GM13977 (cell line): ENCODE results near the gene GFM1.

Experiments used
- DNase-seq: peaks from one replicate; pipeline ENCODE4 v3.0.0; 2012; ENCODE audit warnings: low spot score
- in situ Hi-C: fragments of 300-500 bp; cut with MboI; formaldehyde crosslinking; loops from one replicate; pipeline ENCODE4 v1.12.0; 2022; ENCODE audit warnings: low sequenced_read_pairs, low pct_unique_long_range_greater_than_20kb, mixed read lengths, inconsistent platforms; ENCODE audit not compliant: unreplicated experiment
- TF ChIP-seq, protein P1 (sequence below): IDR thresholded peaks from 2 replicates; pipeline ENCODE4 v1.5.1; 2012; ENCODE audit warnings: mild to moderate bottlenecking, control low read depth; ENCODE audit not compliant: insufficient read depth; ENCODE audit errors: extremely low read depth, missing control alignments

GFM1 gene

DNA sequence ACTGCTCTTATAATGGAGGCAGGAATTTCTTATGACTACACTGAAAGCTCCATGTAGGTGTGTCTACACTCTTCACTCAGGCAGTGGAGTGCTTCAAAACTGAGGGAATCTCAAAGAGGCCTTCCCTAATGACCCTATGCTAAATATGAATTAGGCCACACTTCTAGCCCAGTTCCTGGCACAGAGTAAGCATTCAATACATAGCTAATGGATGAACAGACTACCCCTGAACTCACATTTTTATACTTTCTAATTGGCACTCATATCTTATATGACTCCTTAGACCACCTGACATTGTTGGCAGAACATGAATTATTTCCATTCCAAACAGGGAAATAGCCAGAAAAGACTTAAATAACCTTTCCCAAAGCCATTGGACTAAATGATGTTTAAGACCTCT, 84.5 kb downstream of the GFM1 start:
- TF ChIP-seq, protein P1, sequence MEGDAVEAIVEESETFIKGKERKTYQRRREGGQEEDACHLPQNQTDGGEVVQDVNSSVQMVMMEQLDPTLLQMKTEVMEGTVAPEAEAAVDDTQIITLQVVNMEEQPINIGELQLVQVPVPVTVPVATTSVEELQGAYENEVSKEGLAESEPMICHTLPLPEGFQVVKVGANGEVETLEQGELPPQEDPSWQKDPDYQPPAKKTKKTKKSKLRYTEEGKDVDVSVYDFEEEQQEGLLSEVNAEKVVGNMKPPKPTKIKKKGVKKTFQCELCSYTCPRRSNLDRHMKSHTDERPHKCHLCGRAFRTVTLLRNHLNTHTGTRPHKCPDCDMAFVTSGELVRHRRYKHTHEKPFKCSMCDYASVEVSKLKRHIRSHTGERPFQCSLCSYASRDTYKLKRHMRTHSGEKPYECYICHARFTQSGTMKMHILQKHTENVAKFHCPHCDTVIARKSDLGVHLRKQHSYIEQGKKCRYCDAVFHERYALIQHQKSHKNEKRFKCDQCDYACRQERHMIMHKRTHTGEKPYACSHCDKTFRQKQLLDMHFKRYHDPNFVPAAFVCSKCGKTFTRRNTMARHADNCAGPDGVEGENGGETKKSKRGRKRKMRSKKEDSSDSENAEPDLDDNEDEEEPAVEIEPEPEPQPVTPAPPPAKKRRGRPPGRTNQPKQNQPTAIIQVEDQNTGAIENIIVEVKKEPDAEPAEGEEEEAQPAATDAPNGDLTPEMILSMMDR, result no peak
- DNase-seq, result no peak
- in situ Hi-C loops, result loop anchor here (10.0 kb wide), 1 partner anchor 66 kb away; no protein-coding TSS in a partner anchor

DNA sequence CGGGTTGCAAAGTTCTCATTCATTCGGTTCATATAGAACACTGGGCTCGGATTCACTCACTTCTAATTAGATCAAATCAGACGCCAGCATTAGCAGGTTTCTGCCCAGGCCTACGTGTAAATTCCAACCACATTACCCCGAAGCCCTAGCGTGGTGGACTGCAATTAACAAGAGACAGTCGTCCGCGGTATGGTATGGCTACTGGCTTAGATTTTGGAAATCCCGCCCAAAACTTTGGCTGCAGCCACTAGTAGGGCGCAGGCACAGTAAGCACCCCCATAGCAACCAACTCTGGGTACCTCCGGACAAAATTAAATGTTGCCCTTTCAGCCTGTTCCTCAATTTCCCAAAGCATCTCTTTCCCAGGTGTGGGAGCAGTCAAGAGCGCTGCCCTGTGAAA, 87.2 kb downstream of the GFM1 start:
- in situ Hi-C loops, result no loop called here
- no peak for DNase-seq
- TF ChIP-seq, protein P1, result no peak

GRCh38 chr3:158731938-158732855, 87.9 kb downstream of the GFM1 start, which contains the start of gene RARRES1:
Gene RARRES1, minus strand, starts transcription at chr3:158732457. Its CDS starts 42 bp downstream, at chr3:158732415.
- TF ChIP-seq, protein P1, result no peak
- in situ Hi-C loops, result no loop called here
- peak; percentile 84 for DNase-seq

- in situ Hi-C loops, result no loop called here
- no peak for DNase-seq
Measured at GRCh38 chr3:158732856-158733200, 88.5 kb downstream of the GFM1 start.

DNA sequence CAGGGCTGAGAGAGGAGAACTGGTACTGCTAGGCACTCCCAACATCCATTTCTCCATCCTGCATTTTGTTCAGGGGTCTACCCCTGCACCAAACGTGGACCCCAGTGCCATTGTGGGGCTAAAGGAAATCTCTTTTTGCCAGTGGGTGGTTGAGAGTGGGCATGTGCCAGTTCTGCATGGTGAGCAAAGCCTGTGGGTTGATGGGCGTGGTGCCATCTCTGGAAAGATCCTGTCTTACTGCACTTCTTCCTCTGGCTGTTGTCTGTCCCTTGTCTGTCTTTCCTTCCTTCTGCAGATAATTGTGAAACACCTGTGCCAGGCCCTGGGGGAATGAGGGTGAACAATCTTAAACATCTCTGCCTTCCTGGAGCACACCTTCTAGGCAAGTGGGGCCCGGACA, 89.3 kb downstream of the GFM1 start:
- in situ Hi-C loops, result no loop called here
- TF ChIP-seq, protein P1, result no peak
- no peak for DNase-seq

More at GRCh38 chr3:158732856-158733200, 88.5 kb downstream of the GFM1 start:
- TF ChIP-seq, protein P1, result no peak

- in situ Hi-C loops, result no loop called here
Measured at GRCh38 chr3:158735296-158736033, 91.1 kb downstream of the GFM1 start.

More at GRCh38 chr3:158735296-158736033, 91.1 kb downstream of the GFM1 start:
- no peak for DNase-seq
- TF ChIP-seq, protein P1, result no peak
